HepG2 (cell line): ENCODE data around the gene ADH1C. TPM values are rescaled to one million over a fixed set of nuclear protein-coding genes. Genes with fewer than 3 reads are reported as not detected.

Source experiments
- ATAC-seq: fragments of 200-7000 bp; cut with Tn5 transposase; 3 replicates; pipeline ENCODE4 v1.9.1; 2020; ENCODE audit warnings: mild to moderate bottlenecking, moderate library complexity
- BruUV-seq: library from RNA; stranded (reverse); fragments of 400-500 nt; replicated peaks from 2 replicates; lab custom pipeline; 2021; lab: Mats Ljungman, UMichigan
- CTCF ChIA-PET: fragments of 300-600 bp; formaldehyde crosslinking; extraction: SDS; loops from one replicate; lab custom pipeline; 2021; ENCODE audit warnings: low total read pairs, inconsistent platforms, low intra/inter-chr PET ratio; lab: Yijun Ruan, JAX
- POLR2A ChIA-PET: fragments of 350-600 bp; sonication (Branson Sonifier 250); formaldehyde crosslinking; loops from one replicate; lab custom pipeline; 2020; ENCODE audit warnings: antibody characterized with exemption, inconsistent platforms; lab: Yijun Ruan, JAX
- DNase-seq: peaks from one replicate; pipeline ENCODE4 v3.0.0-alpha.2; 2015; ENCODE audit warnings: low spot score
- FAIRE-seq: peaks from 3 replicates; lab custom pipeline; 2011; peaks lifted over from hg19 to GRCh38; lab: Jason Lieb, UNC
- H2AFZ ChIP-seq: one replicate; pipeline ENCODE4 v1.6.1; 2011; ENCODE audit warnings: low read length, inconsistent platforms
- H3K27ac ChIP-seq: fragments of 300-600 bp; 3 replicates; pipeline ENCODE4 v1.8.0; 2011; ENCODE audit warnings: mixed run types, mild to moderate bottlenecking, mixed read lengths, low read length, inconsistent platforms; ENCODE audit not compliant: insufficient read depth; ENCODE audit errors: extremely low read length
- H3K27me3 ChIP-seq, 2 experiments: fragments of 200-600 bp in 1 of 2; 2 replicates in 1 of 2; 3 replicates in 1 of 2; pipeline versions ENCODE4 v1.6.0 to v1.8.0; 2011; ENCODE audit warnings: low read length in 2 of 2, mild to moderate bottlenecking in 2 of 2, moderate library complexity in 2 of 2, inconsistent platforms in 1 of 2; ENCODE audit not compliant: insufficient read depth in 2 of 2, control insufficient read depth in 1 of 2
- H3K36me3 ChIP-seq, 2 experiments: fragments of 200-600 bp in 1 of 2; replicated peaks in 1 of 2; 2 replicates in 1 of 2; 3 replicates in 1 of 2; pipeline versions ENCODE4 v1.5.1 to v1.8.0; 2011; ENCODE audit warnings: low read length in 2 of 2, inconsistent platforms in 1 of 2; ENCODE audit not compliant: insufficient read depth in 2 of 2, control insufficient read depth in 1 of 2
- H3K4me1 ChIP-seq: 2 replicates; pipeline ENCODE4 v1.5.1; 2012; ENCODE audit warnings: low read length, inconsistent platforms; ENCODE audit not compliant: insufficient read depth
- H3K4me2 ChIP-seq: 2 replicates; pipeline ENCODE4 v1.6.0; 2011; ENCODE audit warnings: low read depth, low read length, inconsistent platforms
- H3K4me3 ChIP-seq, 3 experiments: fragments of 200-600 bp in 1 of 3; sonication (generic), shearing (Covaris generic) in 1 of 3; replicated peaks in 1 of 3; 2 replicates each; pipeline ENCODE4 v1.5.1; 2011 to 2016; ENCODE audit warnings: low read length in 3 of 3, inconsistent platforms in 2 of 3, low read depth in 2 of 3, mild to moderate bottlenecking in 2 of 3, control low read depth in 1 of 3, mixed read lengths in 1 of 3; ENCODE audit not compliant: insufficient read depth in 1 of 3
- H3K79me2 ChIP-seq: one replicate; pipeline ENCODE4 v1.6.1; 2011; ENCODE audit warnings: low read length, inconsistent platforms; ENCODE audit not compliant: insufficient read depth
- H3K9ac ChIP-seq: 2 replicates; pipeline ENCODE4 v1.6.0; 2011; ENCODE audit warnings: mild to moderate bottlenecking, low read depth, low read length, inconsistent platforms; ENCODE audit not compliant: insufficient read depth
- H3K9me3 ChIP-seq: 2 replicates; pipeline ENCODE4 v1.5.1; 2012; ENCODE audit warnings: mild to moderate bottlenecking, low read length
- H4K20me1 ChIP-seq: 2 replicates; pipeline ENCODE4 v1.6.0; 2011; ENCODE audit warnings: inconsistent platforms, mild to moderate bottlenecking, low read length, moderate library complexity; ENCODE audit not compliant: insufficient read depth
- ATF2 ChIP-seq: sonication (generic); formaldehyde crosslinking; IDR thresholded peaks from 2 replicates; pipeline ENCODE4 v1.4.0; 2020; ENCODE audit warnings: missing genetic modification reagents
- ATF6 ChIP-seq: sonication (generic); formaldehyde crosslinking; conservative IDR thresholded peaks from 2 replicates; pipeline ENCODE4 v1.4.0; 2020; ENCODE audit warnings: missing genetic modification reagents
- NR1H2 ChIP-seq: sonication (generic); formaldehyde crosslinking; IDR thresholded peaks from 2 replicates; pipeline ENCODE4 v1.8.1; 2022; ENCODE audit warnings: low read depth, missing genetic modification reagents, borderline replicate concordance
- THRA ChIP-seq: sonication (generic); formaldehyde crosslinking; IDR thresholded peaks from 2 replicates; pipeline ENCODE4 v1.4.0; 2020; ENCODE audit warnings: missing genetic modification reagents, borderline replicate concordance
- ZNF329 ChIP-seq: sonication (generic); formaldehyde crosslinking; IDR thresholded peaks from 2 replicates; pipeline ENCODE4 v1.9.0; 2021; ENCODE audit warnings: low read depth, mild to moderate bottlenecking, missing genetic modification reagents
- ZNF512B ChIP-seq: sonication (generic); formaldehyde crosslinking; IDR thresholded peaks from 2 replicates; pipeline ENCODE4 v1.5.1; 2020; ENCODE audit warnings: missing genetic modification reagents, mild to moderate bottlenecking, borderline replicate concordance
- ZNF713 ChIP-seq: sonication (generic); formaldehyde crosslinking; IDR thresholded peaks from 2 replicates; pipeline ENCODE4 v1.4.0; 2020; ENCODE audit warnings: mild to moderate bottlenecking, missing genetic modification reagents
- WGBS: methylation state at CpG from one replicate; pipeline ENCODE4 v1.1.6; 2017; ENCODE audit warnings: low lambda C conversion rate; 5-methylcytosine and 5-hydroxymethylcytosine counted together
- in situ Hi-C: cut with HindIII; loops from 2 replicates; pipeline ENCODE4 v1.10.0; 2017; ENCODE audit warnings: low pct_unique_long_range_greater_than_20kb; ENCODE audit not compliant: extremely low pct_ligation_motif_present
- intact Hi-C: fragments of 100-400 bp; cut with micrococcal nuclease; formaldehyde crosslinking; loops from one replicate; pipeline ENCODE4 v1.10.0; 2022; ENCODE audit not compliant: unreplicated experiment
- polyA plus RNA-seq, 8 experiments: library from polyadenylated mRNA; depleted of rRNA in 3 of 8; stranded (reverse) in 7 of 8; unstranded in 1 of 8; fragments of >200 nt; fragmentation: Illumina TruSeq in 4 of 8; extraction: Trizol in 4 of 8; gene quantifications; 2 replicates each; pipeline versions ENCODE4 v1.2.1 to v1.2.3, GENCODE V29; 2011 to 2016; ENCODE audit warnings: low read depth in 4 of 8, missing spikeins in 1 of 8, mixed read lengths in 1 of 8; ENCODE audit not compliant: insufficient read depth in 1 of 8
- total RNA-seq, 5 experiments: library from RNA; depleted of rRNA; stranded (reverse); fragments of >200 nt; fragmentation: Illumina TruSeq; extraction: Trizol; gene quantifications; 2 replicates each; pipeline ENCODE4 v1.2.3, GENCODE V29; 2016; ENCODE audit warnings: low read depth in 1 of 5

Gene ADH1C
- total and polyA plus RNA-seq, 2 of the 13 experiments (the other 11 are each of a cell fraction or from before 2014, with no cell fraction given) = not detected

DNA sequence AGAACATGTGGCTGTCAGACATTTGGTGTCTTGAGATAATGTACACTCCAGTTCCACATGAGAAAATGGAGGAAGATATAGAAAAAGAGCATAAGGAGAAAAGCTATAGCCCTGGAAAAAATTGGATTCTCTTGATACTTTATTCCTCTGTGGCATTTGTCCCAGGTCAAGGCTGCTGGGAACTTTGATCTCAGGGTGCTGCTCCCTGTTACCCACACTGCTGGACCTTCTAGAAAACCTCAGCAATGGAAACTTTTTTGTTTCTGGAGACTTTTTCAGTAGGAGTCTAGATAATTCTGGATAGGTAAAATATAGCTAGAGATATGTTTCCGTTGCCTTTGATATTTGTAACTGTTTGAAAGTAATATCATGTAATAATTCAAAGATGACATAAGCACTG is 11.1 kb downstream of the ADH1C start (continued):
- TF ChIP-seq ATF6 (CRISPR knock-in tag) = no peak
- TF ChIP-seq ZNF713 (CRISPR knock-in tag) = no peak

DNA sequence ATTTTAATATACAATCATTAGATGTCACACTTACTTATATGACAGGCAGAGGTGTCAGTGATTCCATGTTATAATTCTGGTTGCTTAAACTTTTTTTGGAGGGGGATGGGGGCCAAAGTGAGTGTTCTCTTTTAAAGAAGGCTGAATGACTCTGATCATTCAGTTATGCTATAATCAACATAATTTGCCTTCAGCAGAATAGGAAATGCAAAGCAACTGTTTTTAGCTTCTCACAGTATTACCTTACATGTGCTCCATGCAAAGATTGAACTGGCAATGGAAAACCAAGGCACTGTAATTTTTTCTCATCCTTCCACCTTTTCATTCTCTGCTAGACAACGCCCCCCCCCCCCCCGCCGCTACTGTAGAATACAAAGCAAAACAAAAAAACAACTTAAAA is 13.4 kb downstream of the ADH1C start:
- BruUV-seq = no TSS peak
- WGBS = 56% methylated on average over 3 of the region's 3 CpGs
- Histone ChIP-seq H3K9ac (no peak overlapping the region), H3K79me2 (no peaks in the 10 kb centered on the region), H3K4me3 (no peak overlapping the region), H3K36me3 (no peaks in the 10 kb centered on the region), H3K4me2 (no peak overlapping the region)
- intact Hi-C loops = no loop called here
- no peak for ATAC-seq
- in situ Hi-C loops = no loop called here
- TF ChIP-seq ZNF512B (CRISPR knock-in tag) = no peak
- TF ChIP-seq ZNF329 (CRISPR knock-in tag) = no peak
- TF ChIP-seq ATF2 (CRISPR knock-in tag) = no peak
- TF ChIP-seq NR1H2 = no peak
- no peak for TF ChIP-seq THRA (CRISPR knock-in tag)
- TF ChIP-seq, all 625 proteins: peak for 0
- no peak for DNase-seq
- FAIRE-seq = no peak
- Histone ChIP-seq H3K9me3 (no peaks in the 10 kb centered on the region), H4K20me1 (no peaks in the 10 kb centered on the region), H3K27me3 (no peaks in the 10 kb centered on the region), H3K27ac (no peak overlapping the region), H3K4me1 (no peaks in the 10 kb centered on the region), H2AFZ (no peak overlapping the region)
- ChIA-PET POLR2A (no interaction called here), CTCF (no interaction called here)
